MCF 10A (cell line): ENCODE measurements around the gene CGB7. TPM values are rescaled to one million over a fixed set of nuclear protein-coding genes. Genes with fewer than 3 reads are reported as not detected.

ENCODE experiments used
- Bru-seq: library from RNA; stranded (reverse); fragments of 400-500 nt; gene quantifications from one replicate; lab custom pipeline; 2021; lab: Mats Ljungman, UMichigan
- BruChase-seq, 2 experiments: library from RNA; stranded (reverse); fragments of 400-500 nt; gene quantifications; one replicate each; lab custom pipeline; 2021; lab: Mats Ljungman, UMichigan
- BruUV-seq: library from RNA; stranded (reverse); fragments of 400-500 nt; replicated peaks from 2 replicates; lab custom pipeline; 2021; lab: Mats Ljungman, UMichigan
- CTCF ChIA-PET: fragments of 300-600 bp; sonication (Branson Sonifier 250); formaldehyde crosslinking; extraction: SDS; loops from one replicate; lab custom pipeline; 2021; ENCODE audit warnings: antibody characterized with exemption, inconsistent platforms; lab: Yijun Ruan, JAX
- POLR2A ChIA-PET: fragments of 300-600, 350-650 bp; sonication (Branson Sonifier 250); formaldehyde crosslinking; extraction: SDS; loops from one replicate; lab custom pipeline; 2020; ENCODE audit warnings: antibody characterized with exemption, inconsistent platforms; lab: Yijun Ruan, JAX
- DNase-seq: peaks from one replicate; pipeline ENCODE4 v3.0.0-alpha.2; 2018; ENCODE audit not compliant: unreplicated experiment
- H3K27ac Mint-ChIP-seq: one replicate; pipeline ENCODE4 v1.8.0; 2022; ENCODE audit warnings: mild to moderate bottlenecking, low read depth, mixed read lengths; ENCODE audit not compliant: unreplicated experiment
- H3K27me3 Mint-ChIP-seq: one replicate; pipeline ENCODE4 v1.8.0; 2022; ENCODE audit warnings: mixed read lengths; ENCODE audit not compliant: insufficient read depth, unreplicated experiment
- H3K36me3 Mint-ChIP-seq: one replicate; pipeline ENCODE4 v1.8.0; 2022; ENCODE audit warnings: mild to moderate bottlenecking, moderate library complexity, mixed read lengths; ENCODE audit not compliant: insufficient read depth, unreplicated experiment
- H3K4me1 Mint-ChIP-seq: one replicate; pipeline ENCODE4 v1.8.0; 2022; ENCODE audit warnings: mixed read lengths; ENCODE audit not compliant: insufficient read depth, unreplicated experiment
- H3K4me3 Mint-ChIP-seq: one replicate; pipeline ENCODE4 v1.8.0; 2022; ENCODE audit warnings: mild to moderate bottlenecking, moderate library complexity, mixed read lengths; ENCODE audit not compliant: unreplicated experiment
- H3K9me3 Mint-ChIP-seq: one replicate; pipeline ENCODE4 v1.8.0; 2022; ENCODE audit warnings: mixed read lengths; ENCODE audit not compliant: unreplicated experiment
- CTCF ChIP-seq: fragments of 200-600 bp; IDR thresholded peaks from one replicate; pipeline ENCODE4 v1.8.0; 2022; ENCODE audit warnings: antibody characterized with exemption, mild to moderate bottlenecking; ENCODE audit not compliant: unreplicated experiment
- intact Hi-C: fragments of 100-400 bp; cut with micrococcal nuclease; formaldehyde crosslinking; loops from 2 replicates; pipeline ENCODE4 v1.14.1; 2022
- long read RNA-seq: library from polyadenylated mRNA; stranded (forward); transcript quantifications from one replicate; pipeline ENCODE4 v2.0.0, GENCODE V29; 2022
- total RNA-seq: library from RNA; stranded (reverse); gene quantifications from 2 replicates; pipeline ENCODE4 v1.2.3, GENCODE V29; 2022

The CGB7 gene
- 2.3 and 2.5 TPM in 2 replicates for total RNA-seq
- Bru-seq, nascent RNA: percentile 23 among the genes with signal in this experiment
- BruChase-seq, experiment 1, labeled RNA remaining after a 6-hour chase: percentile 47 among the genes with signal in this experiment
- percentile 29 among the genes with signal in this experiment for BruChase-seq, experiment 2, labeled RNA remaining after a 2-hour chase
- long read RNA-seq, partial matches to known transcripts: 1 of 7 reads
- long read RNA-seq, other reads (novel, unspliced or antisense): 5 of 7 reads

DNA sequence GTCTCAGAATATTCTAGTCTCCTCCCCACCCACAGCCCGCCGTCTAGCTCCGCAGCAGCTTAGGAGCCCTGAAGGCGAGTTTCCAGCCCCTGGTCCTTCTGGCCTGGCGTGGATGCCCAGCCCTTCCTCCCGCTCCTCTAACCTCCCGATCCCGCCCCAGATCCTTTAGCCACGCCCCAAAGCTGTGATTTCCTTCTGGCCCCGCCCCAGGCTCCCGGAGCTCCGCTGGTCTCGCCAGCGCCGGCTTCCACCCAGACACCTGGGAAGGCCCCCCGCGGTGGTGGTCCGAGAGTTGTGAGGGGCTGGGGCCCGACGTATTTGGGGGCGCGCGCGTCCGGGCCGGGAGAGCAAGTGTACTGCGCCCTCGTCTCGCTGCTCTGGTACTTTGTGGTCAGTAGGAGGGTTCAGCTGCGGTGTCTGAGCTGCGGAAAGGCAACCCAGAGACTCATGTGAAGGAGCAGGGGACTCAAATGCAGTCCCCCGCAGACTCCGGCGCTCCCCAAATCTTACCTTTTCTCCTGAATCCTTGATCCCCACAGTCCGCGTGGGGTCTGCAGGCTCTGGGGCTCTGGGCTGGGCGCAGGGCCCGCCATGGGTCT, at the start of gene CGB7:
CGB7 (minus strand) TSS at position 114 of the 599 bp plus-strand sequence. CDS start 2,374 bp downstream, outside the sequence.
- peak; percentile 76 for DNase-seq
- intact Hi-C loops: no loop called here
- no peaks in the 10 kb centered on the region for H3K9me3 Mint-ChIP-seq

DNA sequence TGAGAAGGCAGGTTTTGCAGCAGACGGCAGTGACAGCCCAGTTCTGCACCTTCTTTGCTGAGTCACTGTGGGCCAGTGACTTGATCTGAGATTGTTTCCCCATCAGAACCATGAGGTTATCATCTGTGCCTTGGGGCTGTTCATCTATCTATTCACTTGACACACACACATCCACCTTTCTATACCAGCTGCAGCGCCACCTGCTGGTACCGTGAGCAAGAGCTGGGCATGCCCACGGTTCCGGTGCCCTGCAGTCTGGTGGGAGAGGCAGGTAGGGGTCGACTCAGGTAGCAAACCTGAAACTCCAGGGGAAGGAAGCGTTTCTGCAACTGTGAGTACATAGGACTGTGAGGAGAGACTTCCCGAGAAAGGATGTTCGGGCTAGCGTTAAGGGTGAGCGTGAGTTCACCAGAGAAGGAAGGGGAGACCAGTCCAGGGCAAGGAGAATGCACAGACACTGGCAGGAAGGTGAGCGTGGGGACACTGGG, 49.1 kb upstream of the CGB7 start:
- no peak overlapping the region for H3K4me3 Mint-ChIP-seq
- ChIA-PET POLR2A (interaction anchor here (1.1 kb wide), 1 partner anchor 20 kb away, joined by 4 read pairs; no protein-coding TSS in a partner anchor), CTCF (interaction anchor here (0.5 to 2.2 kb wide), 11 partner anchors 8 to 1819 kb away, joined by 3 to 12 read pairs (median 3); no protein-coding TSS in a partner anchor)
- no peak overlapping the region for H3K27ac Mint-ChIP-seq
- H3K36me3 Mint-ChIP-seq: peaks cover 84% of the 10 kb centered on the region
- peak; percentile 75 for TF ChIP-seq CTCF
- intact Hi-C loops: no loop called here
- H3K27me3 Mint-ChIP-seq: no peaks in the 10 kb centered on the region
- no peaks in the 10 kb centered on the region for H3K9me3 Mint-ChIP-seq
- no TSS peak for BruUV-seq
- H3K4me1 Mint-ChIP-seq: no peaks in the 10 kb centered on the region
- DNase-seq: peak; percentile 71

More for the DNA sequence above, at the start of gene CGB7:
- ChIA-PET CTCF (interaction anchor here (0.6 to 1.0 kb wide), 2 partner anchors 28 to 38 kb away, joined by 3 to 4 read pairs; no protein-coding TSS in a partner anchor), POLR2A (interaction anchor here (0.6 to 2.6 kb wide), 5 partner anchors 38 to 158 kb away, joined by 3 to 22 read pairs (median 6); partner anchors contain the start of genes GYS1, NUCB1 and RUVBL2)
- Mint-ChIP-seq H3K27ac (no peak within 1 kb of the TSS), H3K36me3 (no peaks in the 10 kb centered on the region), H3K27me3 (no peaks in the 10 kb centered on the region), H3K4me1 (peaks cover 17% of the 10 kb centered on the region), H3K4me3 (peak within 1 kb of the TSS; percentile 64)
- TF ChIP-seq CTCF: no peak
- BruUV-seq: no TSS peak

DNA sequence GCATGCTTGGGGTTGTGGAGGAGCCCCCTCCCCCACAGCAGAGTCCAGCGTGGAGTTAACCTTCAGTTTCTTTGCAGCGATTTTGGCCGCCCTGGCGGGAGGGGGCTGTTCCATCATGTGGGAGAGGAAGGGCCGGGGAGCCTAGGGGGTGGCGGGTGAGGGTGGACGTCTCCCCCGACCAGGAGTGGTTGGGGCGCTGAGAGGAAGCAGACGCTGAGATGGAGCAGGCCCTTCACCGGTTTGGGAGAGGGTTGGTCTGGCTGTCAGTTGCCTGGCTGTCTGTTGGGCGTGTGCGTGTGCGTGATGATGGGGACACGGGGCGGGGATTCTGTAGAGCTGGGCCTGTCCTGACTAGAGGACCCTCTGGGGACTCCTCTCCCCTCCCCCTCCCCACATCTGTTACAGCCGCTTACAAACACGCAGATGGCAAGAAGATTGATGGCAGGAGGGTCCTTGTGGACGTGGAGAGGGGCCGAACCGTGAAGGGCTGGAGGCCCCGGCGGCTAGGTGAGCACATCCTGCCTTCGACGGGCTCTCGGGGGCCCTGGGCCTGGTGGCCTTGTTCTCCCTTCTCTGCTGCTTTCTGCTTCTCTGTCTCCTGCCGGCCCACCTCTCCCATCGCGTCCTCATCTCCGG, 46.8 kb upstream of the CGB7 start:
- H3K4me1 Mint-ChIP-seq: no peaks in the 10 kb centered on the region

More for the DNA sequence above, 46.8 kb upstream of the CGB7 start:
- no peaks in the 10 kb centered on the region for H3K27me3 Mint-ChIP-seq
- peaks cover 88% of the 10 kb centered on the region for H3K36me3 Mint-ChIP-seq
- intact Hi-C loops: no loop called here
- no peak overlapping the region for H3K4me3 Mint-ChIP-seq
- no peaks in the 10 kb centered on the region for H3K9me3 Mint-ChIP-seq
- DNase-seq: no peak
- CTCF ChIA-PET: interaction anchor here (0.6 to 1.3 kb wide), 6 partner anchors 9 to 95 kb away, joined by 3 to 5 read pairs (median 3); no protein-coding TSS in a partner anchor
- POLR2A ChIA-PET: interaction anchor here (0.6 to 1.6 kb wide), 3 partner anchors 10 to 170 kb away, joined by 3 to 7 read pairs (median 3); partner anchors contain the start of gene LIN7B
- no TSS peak for BruUV-seq
- H3K27ac Mint-ChIP-seq: no peak overlapping the region
- no peak for TF ChIP-seq CTCF
